ENCODE results near the gene CACTIN. TPM values are rescaled to one million over a fixed set of nuclear protein-coding genes. Genes with fewer than 3 reads are reported as not detected.

CACTIN gene
- total RNA-seq, 4 donors from 2014 or later: 20.3 to 34.2 (median 28.6) TPM

- TF ChIP-seq POLR2A (IDR thresholded peaks at IDR 0.05): no peak
- TF ChIP-seq POLR2AphosphoS5 (IDR thresholded peaks at IDR 0.05): no peak
- TF ChIP-seq CTCF (IDR thresholded peaks at IDR 0.05): no peak
- TF ChIP-seq EP300 (IDR thresholded peaks at IDR 0.05): no peak
- Histone ChIP-seq H3K27ac (peak overlapping the region in 2 of 4 donors; percentile 19 to 51), H3K36me3 (peaks cover 0 to 92% of the 10 kb centered on the region in 2 donors), H3K27me3 (no peaks in the 10 kb centered on the region), H3K4me1 (peaks cover 0 to 16% (median 0%) of the 10 kb centered on the region in 3 donors), H3K4me3 (no peak overlapping the region), H3K9me3 (no peaks in the 10 kb centered on the region)
- no CpG with 5 or more reads among the region's 11 CpGs for WGBS, 2 donors (ENCODE audit: low coverage in 1 of 2)
- ATAC-seq: no peak
Observed at GRCh38 chr19:3645067-3645396, 18.4 kb upstream of the CACTIN start.

- no peak for TF ChIP-seq POLR2AphosphoS5 (IDR thresholded peaks at IDR 0.05)
- no peak for TF ChIP-seq CTCF (IDR thresholded peaks at IDR 0.05)
- no peak for TF ChIP-seq POLR2A (IDR thresholded peaks at IDR 0.05)
- TF ChIP-seq EP300 (IDR thresholded peaks at IDR 0.05): no peak
- no peak for ATAC-seq
- Histone ChIP-seq H3K36me3 (peaks cover 0 to 94% of the 10 kb centered on the region in 2 donors), H3K4me3 (no peak overlapping the region), H3K27me3 (no peaks in the 10 kb centered on the region), H3K27ac (peak overlapping the region in 2 of 4 donors; percentile 19 to 51), H3K4me1 (peaks cover 0 to 16% (median 0%) of the 10 kb centered on the region in 3 donors), H3K9me3 (no peaks in the 10 kb centered on the region)
- 92% methylated on average over 3 of the region's 19 CpGs; no CpG with 5 or more reads in 1 of the 2 donors for WGBS, 2 donors (ENCODE audit: low coverage in 1 of 2)
Observed at GRCh38 chr19:3644351-3645066, 17.9 kb upstream of the CACTIN start.

GRCh38 chr19:3643674-3644313 lies 17.2 kb upstream of the CACTIN start:
- ATAC-seq: no peak
- WGBS, 2 donors (ENCODE audit: low coverage in 1 of 2): 90% methylated on average over 2 of the region's 28 CpGs; no CpG with 5 or more reads in 1 of the 2 donors
- H3K27ac ChIP-seq: peak overlapping the region in 1 of 4 donors; percentile 51
- no peaks in the 10 kb centered on the region for H3K9me3 ChIP-seq
- H3K4me1 ChIP-seq: peaks cover 0 to 16% (median 0%) of the 10 kb centered on the region in 3 donors
- H3K27me3 ChIP-seq: no peaks in the 10 kb centered on the region
- peaks cover 0 to 100% of the 10 kb centered on the region in 2 donors for H3K36me3 ChIP-seq
- TF ChIP-seq EP300 (IDR thresholded peaks at IDR 0.05) (no peak), POLR2A (IDR thresholded peaks at IDR 0.05) (no peak), CTCF (IDR thresholded peaks at IDR 0.05) (no peak), POLR2AphosphoS5 (IDR thresholded peaks at IDR 0.05) (no peak)
- no peak overlapping the region for H3K4me3 ChIP-seq

- ATAC-seq: no peak
- TF ChIP-seq EP300 (IDR thresholded peaks at IDR 0.05) (no peak), POLR2AphosphoS5 (IDR thresholded peaks at IDR 0.05) (no peak), POLR2A (IDR thresholded peaks at IDR 0.05) (no peak), CTCF (IDR thresholded peaks at IDR 0.05) (no peak)
- 90 to 92% methylated on average over 3 to 10 of the region's 36 CpGs for WGBS, 2 donors (ENCODE audit: low coverage in 1 of 2)
- H3K9me3 ChIP-seq: no peaks in the 10 kb centered on the region
- H3K4me1 ChIP-seq: peaks cover 0 to 16% (median 0%) of the 10 kb centered on the region in 3 donors
- no peak overlapping the region for H3K4me3 ChIP-seq
- no peak overlapping the region for H3K27ac ChIP-seq
- no peaks in the 10 kb centered on the region for H3K27me3 ChIP-seq
- H3K36me3 ChIP-seq: peaks cover 0 to 100% of the 10 kb centered on the region in 2 donors
Observed at GRCh38 chr19:3642987-3643673, 16.5 kb upstream of the CACTIN start.
